Measurements from ENCODE around the gene SETSIP.

The SETSIP gene, protein sequence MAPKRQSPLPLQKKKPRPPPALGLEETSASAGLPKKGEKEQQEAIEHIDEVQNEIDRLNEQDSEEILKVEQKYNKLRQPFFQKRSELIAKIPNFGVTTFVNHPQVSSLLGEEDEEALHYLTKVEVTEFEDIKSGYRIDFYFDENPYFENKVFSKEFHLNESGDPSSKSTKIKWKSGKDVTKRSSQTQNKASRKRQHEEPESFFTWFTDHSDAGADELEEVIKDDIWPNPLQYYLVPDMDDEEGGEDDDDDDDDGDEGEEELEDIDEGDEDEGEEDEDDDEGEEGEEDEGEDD

DNA sequence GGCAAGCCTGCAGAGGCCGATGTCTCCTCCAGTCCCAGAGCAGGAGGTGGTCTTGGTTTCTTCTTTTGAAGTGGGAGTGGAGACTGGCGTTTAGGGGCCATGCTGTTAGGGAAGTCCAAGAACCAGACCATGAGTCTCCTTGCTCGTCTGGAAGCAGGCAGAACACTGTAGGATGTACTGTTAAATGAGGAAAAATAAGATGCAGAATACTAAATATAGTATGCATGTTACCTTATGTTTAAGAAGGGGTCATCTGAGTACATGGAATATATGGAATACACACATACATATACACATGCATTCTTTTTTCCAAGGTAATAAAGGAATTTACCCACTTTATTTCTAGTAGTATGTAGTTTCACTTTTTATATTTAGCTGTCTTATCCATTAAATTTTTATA lies at the start of gene SETSIP:
Gene SETSIP (minus strand): TSS at position 101 of the 400 bp plus-strand sequence. CDS start 0 bp downstream, at position 101.
- TF ChIP-seq Cebpa-rat (IDR thresholded peaks at IDR 0.05): no peak
- H3K27ac ChIP-seq: no peak within 1 kb of the TSS
- H3K4me2 ChIP-seq: no peak within 1 kb of the TSS
- no peak within 1 kb of the TSS for H3K4me3 ChIP-seq
- no peaks in the 10 kb centered on the region for H3K9me3 ChIP-seq
- H3K27me3 ChIP-seq: no peaks in the 10 kb centered on the region
- H3K4me1 ChIP-seq: peaks cover 5% of the 10 kb centered on the region; the same call in 1 of the 2 replicates
- H4K20me1 ChIP-seq: no peaks in the 10 kb centered on the region
- no peak within 1 kb of the TSS for H3K9ac ChIP-seq
- no peaks in the 10 kb centered on the region for H3K36me3 ChIP-seq

DNA sequence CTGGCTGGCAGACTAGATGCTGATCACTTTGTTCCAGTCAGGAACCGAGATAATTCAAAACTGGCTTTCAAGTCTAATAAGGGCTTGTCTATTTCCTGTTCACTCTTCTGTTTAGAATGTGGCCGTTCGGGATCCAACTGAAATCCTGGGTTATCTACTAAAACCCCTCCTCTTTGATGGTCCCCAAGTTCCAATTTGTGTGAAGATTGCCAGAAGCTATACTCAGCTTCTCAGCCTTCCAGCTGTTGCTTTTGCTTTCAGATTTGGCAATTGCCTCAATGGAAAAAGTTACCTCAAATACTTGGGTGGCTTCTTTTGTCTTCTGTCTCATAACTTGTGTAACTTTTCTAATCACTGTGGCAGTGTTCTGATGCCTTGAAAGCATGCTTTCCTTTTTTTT lies 48.7 kb upstream of the SETSIP start:
- Histone ChIP-seq H3K27me3 (no peaks in the 10 kb centered on the region), H3K27ac (no peak overlapping the region), H3K4me2 (no peak overlapping the region), H3K4me3 (no peak overlapping the region), H4K20me1 (no peaks in the 10 kb centered on the region), H3K36me3 (no peaks in the 10 kb centered on the region), H3K9me3 (no peaks in the 10 kb centered on the region), H3K4me1 (no peaks in the 10 kb centered on the region), H3K9ac (no peak overlapping the region)
- TF ChIP-seq Cebpa-rat (IDR thresholded peaks at IDR 0.05): no peak

DNA sequence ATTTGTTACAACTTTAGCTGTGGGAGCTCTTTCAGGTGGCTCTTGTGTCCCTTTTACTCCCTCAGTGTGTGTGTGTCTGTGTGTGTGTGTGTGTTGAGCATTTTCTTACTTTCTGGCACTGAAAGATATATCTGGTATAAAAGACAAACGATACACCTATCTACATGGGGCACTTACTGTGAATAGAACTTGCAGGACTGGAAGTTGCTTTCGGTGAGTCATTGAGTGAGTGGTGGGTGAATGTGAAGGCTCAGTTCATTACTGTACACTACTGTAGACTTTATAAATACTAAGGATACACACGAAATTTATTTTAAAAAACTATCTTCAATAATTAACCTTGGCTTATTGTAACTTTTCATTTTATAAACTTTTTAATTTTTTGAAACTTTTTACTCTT lies 43.6 kb upstream of the SETSIP start:
- Histone ChIP-seq H3K27ac (no peak overlapping the region), H3K4me2 (no peak overlapping the region), H3K27me3 (no peaks in the 10 kb centered on the region), H4K20me1 (no peaks in the 10 kb centered on the region), H3K36me3 (no peaks in the 10 kb centered on the region), H3K9ac (no peak overlapping the region), H3K9me3 (no peaks in the 10 kb centered on the region), H3K4me1 (0 out of 2 replicates have a peak, but pooled peaks cover 5% of the 10 kb centered on the region), H3K4me3 (no peak overlapping the region)
- TF ChIP-seq Cebpa-rat (IDR thresholded peaks at IDR 0.05): no peak

DNA sequence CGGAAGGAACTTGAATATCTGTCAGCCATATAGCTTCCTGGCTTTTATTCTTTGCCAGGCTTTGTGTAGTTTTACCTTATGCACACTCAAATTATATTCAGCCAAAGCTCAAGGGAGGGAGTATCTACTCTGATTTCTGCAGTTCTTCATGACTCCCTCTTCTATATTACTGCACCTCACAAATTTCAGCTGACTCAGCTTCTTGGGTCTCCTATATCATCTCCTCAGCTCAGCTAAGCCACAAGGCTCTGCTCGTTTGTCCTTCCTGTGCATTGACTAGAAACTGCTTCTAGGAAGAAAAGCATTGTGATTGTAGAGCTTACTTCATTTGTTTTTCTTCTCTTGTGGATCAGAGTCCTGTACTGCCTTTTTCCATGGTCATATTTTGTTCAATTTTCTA lies 42.3 kb upstream of the SETSIP start:
- H3K36me3 ChIP-seq: no peaks in the 10 kb centered on the region
- H3K27me3 ChIP-seq: no peaks in the 10 kb centered on the region
- H3K27ac ChIP-seq: no peak overlapping the region
- H3K4me2 ChIP-seq: no peak overlapping the region
- TF ChIP-seq Cebpa-rat (IDR thresholded peaks at IDR 0.05): no peak
- H3K9ac ChIP-seq: no peak overlapping the region
- 0 out of 2 replicates have a peak, but pooled peaks cover 5% of the 10 kb centered on the region for H3K4me1 ChIP-seq
- H4K20me1 ChIP-seq: no peaks in the 10 kb centered on the region
- no peaks in the 10 kb centered on the region for H3K9me3 ChIP-seq
- no peak overlapping the region for H3K4me3 ChIP-seq

DNA sequence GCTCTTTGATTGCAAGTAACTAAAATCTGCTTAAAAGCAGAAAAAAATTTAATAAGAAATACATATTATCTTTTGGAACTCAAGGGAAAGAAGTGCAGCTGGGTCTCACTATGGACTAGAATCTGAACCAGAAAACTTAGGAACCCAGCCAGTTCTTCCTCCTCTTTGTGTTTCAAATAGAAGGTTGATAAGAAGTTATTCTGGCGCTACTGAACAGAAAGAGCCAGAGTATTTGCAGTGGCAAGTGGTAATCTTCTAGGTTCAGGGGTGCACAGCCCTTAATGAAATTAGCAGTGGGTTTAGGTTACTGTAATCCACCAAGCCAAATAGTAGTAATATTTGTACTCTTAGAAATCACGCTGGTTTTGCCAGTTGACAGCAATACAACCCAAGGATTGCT lies 33.4 kb upstream of the SETSIP start:
- H3K4me1 ChIP-seq: no peaks in the 10 kb centered on the region
- H3K9me3 ChIP-seq: peaks cover 7% of the 10 kb centered on the region; the same call in 1 of the 2 replicates
- H3K27me3 ChIP-seq: no peaks in the 10 kb centered on the region
- H4K20me1 ChIP-seq: no peaks in the 10 kb centered on the region
- H3K4me2 ChIP-seq: no peak overlapping the region
- H3K9ac ChIP-seq: no peak overlapping the region
- no peak overlapping the region for H3K27ac ChIP-seq
- no peak for TF ChIP-seq Cebpa-rat (IDR thresholded peaks at IDR 0.05)
- H3K36me3 ChIP-seq: peaks cover 3% of the 10 kb centered on the region; the same call in 1 of the 2 replicates
- H3K4me3 ChIP-seq: no peak overlapping the region

DNA sequence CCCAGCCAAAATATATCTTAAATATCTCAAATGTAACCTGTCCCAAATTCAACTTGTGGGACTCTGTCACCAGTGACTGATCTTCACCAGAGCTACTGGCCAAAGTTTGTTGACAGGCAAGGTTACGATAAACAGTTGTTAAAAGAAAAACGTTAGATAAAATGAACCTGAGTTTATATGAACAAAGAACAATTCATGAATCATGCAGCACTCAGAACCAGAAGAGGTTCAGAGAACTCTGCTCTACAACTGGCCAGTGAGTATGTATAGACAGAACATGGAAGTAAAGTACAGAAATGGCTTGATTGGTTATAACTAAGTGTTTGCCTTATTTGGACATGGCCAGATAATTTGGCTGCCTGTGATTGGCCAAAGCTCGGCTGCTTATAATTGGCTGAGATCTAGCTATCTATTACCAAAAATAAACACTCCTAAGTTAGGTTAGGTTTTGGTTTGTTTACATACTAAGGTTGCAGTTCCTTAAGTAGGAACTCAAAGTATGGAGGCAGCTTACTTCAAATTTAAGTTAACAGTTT lies 30.4 kb upstream of the SETSIP start:
- Histone ChIP-seq H3K4me2 (no peak overlapping the region), H3K27ac (no peak overlapping the region), H3K36me3 (peaks cover 7% of the 10 kb centered on the region; the same call in 1 of the 2 replicates), H3K9ac (no peak overlapping the region), H3K4me1 (no peaks in the 10 kb centered on the region), H3K9me3 (peaks cover 7% of the 10 kb centered on the region; the same call in 1 of the 2 replicates), H3K4me3 (no peak overlapping the region), H4K20me1 (no peaks in the 10 kb centered on the region), H3K27me3 (no peaks in the 10 kb centered on the region)
- no peak for TF ChIP-seq Cebpa-rat (IDR thresholded peaks at IDR 0.05)

DNA sequence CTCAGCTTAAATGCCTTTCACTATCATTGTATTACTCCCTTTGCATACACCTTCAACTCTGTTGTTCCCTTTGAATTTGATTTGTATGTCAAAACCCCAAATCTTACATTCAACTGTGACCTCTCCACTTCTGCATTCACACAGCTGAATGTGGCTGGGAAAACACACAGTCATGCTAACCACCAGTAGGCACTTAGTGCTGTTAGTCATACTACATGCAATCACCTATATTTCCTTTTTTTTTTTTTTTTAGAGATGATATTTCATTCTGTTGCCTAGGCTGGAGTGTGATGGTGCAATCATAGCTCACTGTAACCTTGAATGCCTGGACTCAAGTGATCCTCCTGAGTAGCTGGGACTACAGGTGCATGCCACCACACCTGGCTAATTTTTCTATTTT lies 21.1 kb upstream of the SETSIP start:
- H3K9me3 ChIP-seq: no peaks in the 10 kb centered on the region
- no peaks in the 10 kb centered on the region for H3K27me3 ChIP-seq
- H3K9ac ChIP-seq: no peak overlapping the region
- H3K27ac ChIP-seq: no peak overlapping the region
- no peaks in the 10 kb centered on the region for H3K36me3 ChIP-seq
- no peaks in the 10 kb centered on the region for H4K20me1 ChIP-seq
- no peak overlapping the region for H3K4me3 ChIP-seq
- H3K4me2 ChIP-seq: no peak overlapping the region
- no peaks in the 10 kb centered on the region for H3K4me1 ChIP-seq
- TF ChIP-seq Cebpa-rat (IDR thresholded peaks at IDR 0.05): no peak

DNA sequence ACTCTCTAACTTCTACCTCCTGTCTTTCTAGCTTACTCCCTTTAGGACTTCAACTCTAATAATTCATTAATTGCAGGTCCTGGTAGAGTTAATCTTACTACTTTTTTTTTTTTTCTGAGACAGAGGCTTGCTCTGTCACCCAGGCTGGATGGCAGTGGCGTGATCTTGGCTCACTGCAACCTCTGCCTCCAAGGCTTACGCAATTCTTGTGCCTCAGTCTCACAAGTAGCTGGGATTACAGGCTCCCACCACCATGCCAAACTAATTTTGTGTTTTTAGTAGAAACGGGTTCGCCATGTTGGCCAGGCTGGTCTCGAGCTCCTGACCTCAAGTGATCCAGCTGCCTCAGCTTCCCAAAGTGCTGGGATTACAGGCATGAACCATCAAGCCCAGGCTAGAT lies 20.7 kb upstream of the SETSIP start:
- no peak overlapping the region for H3K4me2 ChIP-seq
- no peaks in the 10 kb centered on the region for H3K36me3 ChIP-seq
- no peaks in the 10 kb centered on the region for H3K4me1 ChIP-seq
- no peak overlapping the region for H3K27ac ChIP-seq
- no peaks in the 10 kb centered on the region for H4K20me1 ChIP-seq
- H3K4me3 ChIP-seq: no peak overlapping the region
- H3K27me3 ChIP-seq: no peaks in the 10 kb centered on the region
- no peak overlapping the region for H3K9ac ChIP-seq
- TF ChIP-seq Cebpa-rat (IDR thresholded peaks at IDR 0.05): no peak
- H3K9me3 ChIP-seq: no peaks in the 10 kb centered on the region

DNA sequence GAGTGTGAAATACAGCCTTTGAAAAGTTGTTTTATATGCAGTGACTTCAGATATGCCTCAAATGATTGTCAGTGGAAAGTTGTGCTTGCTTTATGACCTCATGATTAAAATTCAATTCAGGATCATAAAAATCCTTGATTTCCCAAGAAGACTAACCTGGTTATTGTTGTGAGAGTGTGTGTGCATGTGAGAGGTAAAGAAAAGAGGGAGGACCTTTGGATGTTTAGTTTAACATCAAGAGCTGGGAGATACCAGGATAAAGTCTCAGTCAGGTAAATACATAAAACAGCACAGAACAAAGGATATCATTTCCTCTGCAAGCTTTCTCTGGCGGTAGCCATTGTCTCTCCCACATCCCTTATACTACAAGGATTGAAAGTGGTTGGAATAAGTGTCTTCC lies 19.4 kb upstream of the SETSIP start:
- no peaks in the 10 kb centered on the region for H4K20me1 ChIP-seq
- no peak for TF ChIP-seq Cebpa-rat (IDR thresholded peaks at IDR 0.05)

DNA sequence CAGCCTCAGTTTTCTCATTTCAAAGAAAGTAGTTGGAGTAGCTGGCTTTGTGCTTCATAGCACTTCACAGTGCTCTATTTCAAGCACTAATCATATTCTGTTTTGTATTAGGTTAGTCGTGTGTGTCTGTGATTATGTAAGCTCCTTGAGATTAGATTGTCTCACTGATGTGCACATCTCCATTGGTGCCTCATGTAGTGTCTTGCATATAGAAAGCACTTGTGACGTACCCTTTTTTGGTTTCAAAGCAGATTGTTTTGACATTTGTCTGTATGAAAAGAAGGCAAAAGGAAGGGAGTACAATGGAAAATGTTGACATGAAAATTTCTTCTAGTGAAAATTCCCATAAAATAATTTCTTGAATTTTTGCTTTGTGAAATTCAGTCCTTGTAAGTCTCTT lies 18.9 kb upstream of the SETSIP start:
- TF ChIP-seq Cebpa-rat (IDR thresholded peaks at IDR 0.05): no peak
- Histone ChIP-seq H3K9ac (no peak overlapping the region), H3K4me2 (no peak overlapping the region), H3K27me3 (no peaks in the 10 kb centered on the region), H3K36me3 (no peaks in the 10 kb centered on the region), H3K9me3 (no peaks in the 10 kb centered on the region), H3K4me3 (no peak overlapping the region), H3K4me1 (no peaks in the 10 kb centered on the region), H4K20me1 (no peaks in the 10 kb centered on the region), H3K27ac (no peak overlapping the region)

More for the DNA sequence above, 19.4 kb upstream of the SETSIP start:
- H3K9me3 ChIP-seq: no peaks in the 10 kb centered on the region
- H3K4me3 ChIP-seq: no peak overlapping the region
- no peak overlapping the region for H3K9ac ChIP-seq
- H3K27ac ChIP-seq: no peak overlapping the region
- H3K4me1 ChIP-seq: no peaks in the 10 kb centered on the region
- H3K27me3 ChIP-seq: no peaks in the 10 kb centered on the region
- H3K4me2 ChIP-seq: no peak overlapping the region
- no peaks in the 10 kb centered on the region for H3K36me3 ChIP-seq

Data from BLaER1 (cell line).